Kidney (tissue), 14 donors: ENCODE measurements around the gene GNB3. TPM values are rescaled to one million over a fixed set of nuclear protein-coding genes. Genes with fewer than 3 reads are reported as not detected.

Source experiments
- DNase-seq, 5 donors: peaks; one replicate each; pipeline ENCODE4 v3.0.0-alpha.2; 2013 to 2020
- FAIRE-seq: peaks from 2 replicates; lab custom pipeline; 2012; peaks lifted over from hg19 to GRCh38; lab: Jason Lieb, UNC
- H3K27ac ChIP-seq, 2 donors: one replicate each; pipeline ENCODE4 v1.7.0; 2013; ENCODE audit warnings: low read depth in 2 of 2, low read length in 2 of 2, inconsistent platforms in 1 of 2
- H3K27me3 ChIP-seq: one replicate; pipeline ENCODE4 v1.7.1; 2013; ENCODE audit warnings: low read length, inconsistent platforms; ENCODE audit not compliant: control insufficient read depth, insufficient read depth
- H3K36me3 ChIP-seq, 3 donors: one replicate each; pipeline versions ENCODE4 v1.7.0 to v1.7.1; 2013; ENCODE audit warnings: low read length in 3 of 3, control low read depth in 1 of 3, inconsistent platforms in 1 of 3; ENCODE audit not compliant: insufficient read depth in 3 of 3, control insufficient read depth in 2 of 3
- H3K4me1 ChIP-seq, 3 donors: one replicate each; pipeline versions ENCODE4 v1.7.0 to v1.7.1; 2013; ENCODE audit warnings: low read length in 3 of 3, inconsistent platforms in 1 of 3, low read depth in 1 of 3; ENCODE audit not compliant: control insufficient read depth in 2 of 3, insufficient read depth in 2 of 3
- H3K4me3 ChIP-seq, 3 donors: one replicate each; pipeline versions ENCODE4 v1.7.0 to v1.8.1; 2013; ENCODE audit warnings: low read length in 3 of 3, control low read depth in 1 of 3, inconsistent platforms in 1 of 3
- H3K9ac ChIP-seq, 3 donors: one replicate each; pipeline versions ENCODE4 v1.7.0 to v1.7.1; 2013; ENCODE audit warnings: low read length in 3 of 3, control low read depth in 1 of 3, inconsistent platforms in 1 of 3
- H3K9me3 ChIP-seq, 3 donors: one replicate each; pipeline versions ENCODE4 v1.7.0 to v1.7.1; 2013; ENCODE audit warnings: low read length in 3 of 3, control low read depth in 1 of 3, inconsistent platforms in 1 of 3; ENCODE audit not compliant: control insufficient read depth in 2 of 3, insufficient read depth in 1 of 3
- intact Hi-C: fragments of 100-400 bp; cut with DNase I; formaldehyde crosslinking; loops from one replicate; pipeline ENCODE4 v1.11.1; 2022
- polyA plus RNA-seq: library from polyadenylated mRNA; stranded (reverse); fragments of 350-450 nt; fragmentation: Illumina TruSeq; extraction: RNeasy Lipid Tissue Mini Kit (QIAGEN cat#74804); gene quantifications from one replicate; pipeline ENCODE4 v1.2.3, GENCODE V29; 2014; ENCODE audit warnings: low read depth, low replicate concordance; ENCODE audit not compliant: insufficient read depth
- total RNA-seq: library from RNA; stranded (reverse); fragmentation: NEBNext Ultra II Directional; extraction: Animal tissue kit (Norgen Biotek cat#: 25700); gene quantifications from one replicate; pipeline ENCODE4 v1.2.1, GENCODE V29; 2021
- TF ChIP-seq, protein P1 (sequence below): IDR thresholded peaks from 3 replicates; pipeline ENCODE4 v1.5.1; 2012; ENCODE audit warnings: mild to moderate bottlenecking, moderate library complexity, borderline replicate concordance; ENCODE audit not compliant: insufficient read depth; ENCODE audit errors: extremely low read depth
- donor health status: control.
- donor health status: control.
- donor health status: control.
- donor health status: control.
- donor health status: control.
- donor health status: DM: yes; HTN: yes; CAD: no.
- donor health status: Normal renal cell carcinoma (clear cell type).

Gene GNB3
- total and polyA plus RNA-seq, 2 donors from 2014 or later, result 1.4 to 2.6 TPM

DNA sequence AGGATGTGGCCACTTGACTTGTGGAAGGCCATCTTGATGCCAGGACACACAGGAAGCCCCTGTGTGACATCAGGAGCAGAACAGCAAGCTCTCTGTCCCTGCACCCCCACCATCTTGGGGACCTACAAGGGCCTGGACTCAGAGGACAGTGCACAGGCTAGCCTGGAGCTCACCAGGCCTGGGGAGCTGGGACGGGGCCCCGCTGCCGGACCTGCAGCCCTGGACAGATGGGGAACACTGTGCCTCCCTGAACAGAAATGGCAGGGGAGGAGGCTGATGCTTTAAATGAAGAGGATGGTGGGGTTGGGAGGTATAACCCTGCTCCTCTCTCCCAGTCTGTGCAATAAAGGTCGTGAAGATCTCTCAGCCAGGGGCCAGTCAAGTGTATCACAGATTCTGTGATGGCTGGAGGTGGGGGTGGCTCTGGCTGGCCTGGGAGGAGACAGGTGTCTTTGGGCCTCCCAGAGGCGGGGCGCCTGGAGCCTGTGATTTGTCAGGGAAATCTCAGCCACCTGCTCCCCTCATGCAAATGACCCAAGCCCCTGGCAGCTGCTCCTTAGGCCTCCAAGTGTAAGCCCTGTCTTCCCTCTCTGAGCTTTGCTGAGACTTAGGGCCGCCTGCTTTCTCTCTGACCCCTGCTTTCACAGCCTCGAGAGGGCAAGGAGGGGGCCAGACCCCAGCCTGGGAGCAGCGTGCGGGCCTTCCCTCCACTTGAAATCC, 1.1 kb upstream of the GNB3 start:
- peaks cover 0 to 9% (median 0%) of the 10 kb centered on the region in 3 donors for H3K36me3 ChIP-seq
- H3K27me3 ChIP-seq, result no peaks in the 10 kb centered on the region
- no peaks in the 10 kb centered on the region for H3K9me3 ChIP-seq
- H3K9ac ChIP-seq, result no peak overlapping the region
- TF ChIP-seq, protein P1, sequence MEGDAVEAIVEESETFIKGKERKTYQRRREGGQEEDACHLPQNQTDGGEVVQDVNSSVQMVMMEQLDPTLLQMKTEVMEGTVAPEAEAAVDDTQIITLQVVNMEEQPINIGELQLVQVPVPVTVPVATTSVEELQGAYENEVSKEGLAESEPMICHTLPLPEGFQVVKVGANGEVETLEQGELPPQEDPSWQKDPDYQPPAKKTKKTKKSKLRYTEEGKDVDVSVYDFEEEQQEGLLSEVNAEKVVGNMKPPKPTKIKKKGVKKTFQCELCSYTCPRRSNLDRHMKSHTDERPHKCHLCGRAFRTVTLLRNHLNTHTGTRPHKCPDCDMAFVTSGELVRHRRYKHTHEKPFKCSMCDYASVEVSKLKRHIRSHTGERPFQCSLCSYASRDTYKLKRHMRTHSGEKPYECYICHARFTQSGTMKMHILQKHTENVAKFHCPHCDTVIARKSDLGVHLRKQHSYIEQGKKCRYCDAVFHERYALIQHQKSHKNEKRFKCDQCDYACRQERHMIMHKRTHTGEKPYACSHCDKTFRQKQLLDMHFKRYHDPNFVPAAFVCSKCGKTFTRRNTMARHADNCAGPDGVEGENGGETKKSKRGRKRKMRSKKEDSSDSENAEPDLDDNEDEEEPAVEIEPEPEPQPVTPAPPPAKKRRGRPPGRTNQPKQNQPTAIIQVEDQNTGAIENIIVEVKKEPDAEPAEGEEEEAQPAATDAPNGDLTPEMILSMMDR, result no peak
- intact Hi-C loops, result no loop called here
- FAIRE-seq, result no peak
- H3K4me1 ChIP-seq, result no peaks in the 10 kb centered on the region
- no peak overlapping the region for H3K27ac ChIP-seq
- no peak for DNase-seq
- no peak overlapping the region for H3K4me3 ChIP-seq

DNA sequence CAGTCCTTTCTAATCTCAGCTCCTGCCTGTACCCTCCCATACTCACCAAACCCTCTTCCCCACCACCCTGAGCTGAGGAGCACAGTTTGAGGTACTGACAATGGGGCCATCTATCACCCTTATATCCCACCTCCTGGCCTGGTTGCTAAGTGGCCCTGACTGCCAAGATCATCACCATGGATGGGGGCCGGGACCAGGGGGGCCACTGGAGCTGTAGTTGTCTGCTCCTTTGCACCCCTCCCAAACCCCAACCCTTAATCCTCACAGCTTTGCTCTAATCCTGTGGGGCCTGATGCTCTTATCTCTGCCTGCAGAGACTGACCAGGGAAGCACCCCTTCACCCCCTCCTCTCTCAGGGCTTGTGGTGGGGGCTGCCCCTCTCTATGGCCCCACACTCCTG, 395 bp upstream of the GNB3 start:
- DNase-seq, result no peak
- no peak overlapping the region for H3K9ac ChIP-seq
- intact Hi-C loops, result no loop called here
- no peaks in the 10 kb centered on the region for H3K4me1 ChIP-seq
- H3K27me3 ChIP-seq, result no peaks in the 10 kb centered on the region
- no peak overlapping the region for H3K4me3 ChIP-seq
- FAIRE-seq, result no peak
- H3K9me3 ChIP-seq, result no peaks in the 10 kb centered on the region
- peaks cover 0 to 9% (median 0%) of the 10 kb centered on the region in 3 donors for H3K36me3 ChIP-seq
- no peak overlapping the region for H3K27ac ChIP-seq
- TF ChIP-seq, protein P1, result no peak

DNA sequence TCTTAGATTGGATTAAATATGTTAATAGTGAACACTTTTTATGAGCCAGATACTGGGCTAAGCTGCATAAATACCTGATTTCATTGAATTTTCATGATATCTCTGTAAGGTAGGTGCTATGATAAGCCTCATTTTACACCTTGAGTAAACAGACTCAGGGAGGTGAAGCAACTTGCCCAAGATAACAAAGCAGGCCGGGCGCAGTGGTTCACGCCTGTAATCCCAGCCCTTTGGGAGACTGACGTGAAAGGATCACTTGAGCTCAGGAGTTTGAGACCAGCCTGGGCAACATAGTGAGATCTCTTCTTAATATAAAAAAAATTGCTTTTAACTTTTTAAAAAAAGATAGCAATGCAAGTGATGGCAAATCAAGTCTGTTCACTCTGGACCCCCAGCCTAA, 1.4 kb downstream of the GNB3 start:
- TF ChIP-seq, protein P1, result no peak
- H3K36me3 ChIP-seq, result peaks cover 0 to 9% (median 2%) of the 10 kb centered on the region in 3 donors
- no peak overlapping the region for H3K4me3 ChIP-seq
- FAIRE-seq, result no peak
- H3K27me3 ChIP-seq, result no peaks in the 10 kb centered on the region
- no peaks in the 10 kb centered on the region for H3K9me3 ChIP-seq
- H3K27ac ChIP-seq, result no peak overlapping the region
- no peak for DNase-seq
- intact Hi-C loops, result no loop called here
- H3K9ac ChIP-seq, result no peak overlapping the region
- no peaks in the 10 kb centered on the region for H3K4me1 ChIP-seq
